GM19455 (cell line): Measurements from ENCODE around the gene DGLUCY.
"Not testable (repeated sequence)": the region's sequence is repeated elsewhere in the genome, so short reads cannot be mapped to it uniquely, and the experiment has no call there.

Source experiments
- ATAC-seq: cut with Tn5 transposase; IDR thresholded peaks from one replicate; pipeline ENCODE4 v1.9.1; 2021; ENCODE audit not compliant: unreplicated experiment

DGLUCY gene

DNA sequence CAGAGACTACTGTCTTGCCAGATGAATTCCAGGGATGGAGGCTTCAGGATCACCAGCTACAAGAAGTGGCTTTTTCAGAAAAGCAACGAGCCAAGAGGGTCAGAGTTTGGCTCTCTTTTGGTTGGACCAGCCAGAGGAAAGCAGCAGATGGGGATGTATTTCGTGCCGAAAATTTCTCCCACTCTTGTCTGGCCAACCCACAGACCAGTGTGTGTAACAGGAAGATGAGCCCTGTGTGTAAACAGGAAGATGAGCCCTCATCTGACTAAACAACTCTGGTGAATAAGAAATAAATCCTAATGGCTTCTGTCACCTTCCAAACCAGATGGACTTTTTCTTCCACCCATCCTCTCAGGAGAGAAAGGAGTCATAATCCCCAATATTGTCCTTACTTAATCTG lies 117.6 kb downstream of the DGLUCY start:
- no peak for ATAC-seq

DNA sequence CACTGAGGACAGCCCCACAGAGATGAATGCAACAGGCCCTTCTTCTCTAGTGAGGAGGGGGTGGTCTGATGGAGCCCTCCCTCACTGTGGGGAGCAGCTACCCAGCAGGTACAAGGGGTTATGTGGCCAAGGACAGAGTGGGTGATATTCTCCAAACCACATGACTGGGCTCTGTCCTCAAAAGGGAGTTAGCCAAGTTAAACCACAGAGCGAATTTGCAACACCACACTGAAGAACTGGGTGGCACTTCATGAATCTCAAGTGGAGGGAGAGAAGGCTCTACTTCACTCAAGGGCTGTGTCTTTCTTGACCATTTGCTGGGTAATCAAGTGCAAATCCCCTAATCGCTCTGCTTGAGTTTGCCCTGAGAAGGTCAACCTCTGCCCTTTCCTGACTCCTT lies 118.2 kb downstream of the DGLUCY start:
- no peak for ATAC-seq

DNA sequence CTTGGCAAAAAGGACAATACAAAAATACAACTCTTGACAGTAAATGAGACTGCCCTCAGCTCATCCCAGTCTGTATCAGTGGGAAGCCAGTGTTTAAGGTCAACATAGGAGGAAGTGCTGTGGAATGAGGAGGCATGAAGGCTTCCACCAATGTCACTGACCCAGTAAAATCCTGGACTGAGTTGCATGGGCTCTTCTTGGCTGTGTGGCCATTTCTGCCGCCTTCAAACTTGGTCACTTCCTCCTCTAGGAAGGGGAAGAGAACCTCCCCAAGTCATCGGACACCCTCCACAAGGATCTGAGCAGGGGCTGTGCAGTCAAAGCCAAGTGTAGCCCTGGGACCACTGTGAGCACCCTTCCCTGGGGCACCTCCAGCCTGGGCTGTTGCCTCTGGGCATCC lies 118.7 kb downstream of the DGLUCY start:
- no peak for ATAC-seq

DNA sequence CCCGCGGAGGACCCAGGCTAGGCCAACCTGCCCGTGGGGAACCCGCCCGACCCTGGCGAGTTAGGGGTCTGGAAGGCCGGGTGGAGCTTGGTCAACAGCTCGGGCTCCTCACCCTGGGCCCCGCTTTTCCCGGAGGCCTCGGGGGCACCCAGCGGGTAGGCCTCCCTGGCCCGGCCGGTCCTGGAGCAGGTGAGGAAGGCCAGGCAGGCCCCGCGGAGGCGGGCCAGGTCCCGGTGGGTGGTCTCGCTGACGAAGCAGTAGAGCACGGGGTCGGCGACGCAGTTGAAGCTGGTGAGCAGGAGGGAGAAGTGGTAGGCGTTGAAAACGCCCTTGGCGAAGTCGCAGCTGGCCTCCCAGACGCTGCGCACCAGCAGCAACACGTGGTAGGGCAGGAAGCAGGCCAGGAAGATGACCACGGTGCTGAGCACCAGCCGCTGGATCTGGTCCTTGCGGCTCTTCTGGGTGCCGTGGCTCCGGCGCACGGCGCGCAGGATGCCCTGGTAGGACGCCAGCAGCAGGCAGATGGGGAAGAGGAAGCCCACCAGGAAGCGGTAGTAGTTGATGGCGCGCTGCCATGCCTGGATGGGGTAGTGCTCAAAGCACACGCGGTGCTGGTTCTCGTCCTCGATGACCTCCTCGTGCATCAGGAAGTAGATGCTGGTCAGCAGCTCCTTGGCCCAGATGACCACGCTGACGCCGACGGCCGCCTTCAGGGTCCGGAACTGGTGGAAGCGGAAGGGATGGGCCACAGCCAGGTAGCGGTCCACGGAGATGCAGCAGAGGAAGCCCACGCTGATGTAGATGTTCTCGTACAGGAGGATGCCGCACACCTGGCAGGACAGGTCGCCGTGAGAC lies 120.3 kb downstream of the DGLUCY start:
- no peak for ATAC-seq

DNA sequence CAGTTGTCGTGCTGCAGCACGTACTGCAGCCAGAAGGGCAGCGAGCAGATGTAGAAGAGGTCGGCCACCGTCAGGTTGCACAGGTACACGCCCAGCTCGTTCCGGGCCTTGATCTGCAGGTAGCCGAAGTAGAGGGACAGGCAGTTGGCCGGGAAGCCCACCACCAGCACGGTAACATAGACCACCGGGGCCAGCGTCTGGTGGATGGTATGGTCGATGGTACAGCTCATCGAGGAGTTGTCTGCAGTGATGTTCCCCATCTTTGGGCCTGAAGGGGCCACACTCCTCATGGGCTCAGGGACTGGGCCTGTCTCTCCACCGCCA lies 120.9 kb downstream of the DGLUCY start:
- no peak for ATAC-seq

DNA sequence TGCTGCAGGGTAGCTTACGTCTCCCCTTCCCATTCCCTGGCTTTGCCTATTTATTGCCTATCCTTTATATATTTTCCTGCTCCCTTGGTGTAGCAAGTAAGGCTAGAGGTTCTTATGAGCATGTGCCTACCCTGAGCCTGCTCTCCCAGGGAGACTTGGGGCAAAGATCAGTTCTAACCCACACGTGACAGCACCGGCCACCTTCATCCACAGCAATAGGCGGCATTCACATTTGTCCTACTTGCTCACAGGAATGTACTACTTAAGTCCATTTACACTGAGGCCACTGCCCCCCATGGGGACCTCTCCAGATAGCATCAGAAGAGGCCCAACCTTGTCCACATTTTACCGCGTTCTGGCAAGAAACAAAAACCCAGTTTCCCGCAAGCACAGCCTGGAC lies 122.0 kb downstream of the DGLUCY start:
- ATAC-seq: no peak

DNA sequence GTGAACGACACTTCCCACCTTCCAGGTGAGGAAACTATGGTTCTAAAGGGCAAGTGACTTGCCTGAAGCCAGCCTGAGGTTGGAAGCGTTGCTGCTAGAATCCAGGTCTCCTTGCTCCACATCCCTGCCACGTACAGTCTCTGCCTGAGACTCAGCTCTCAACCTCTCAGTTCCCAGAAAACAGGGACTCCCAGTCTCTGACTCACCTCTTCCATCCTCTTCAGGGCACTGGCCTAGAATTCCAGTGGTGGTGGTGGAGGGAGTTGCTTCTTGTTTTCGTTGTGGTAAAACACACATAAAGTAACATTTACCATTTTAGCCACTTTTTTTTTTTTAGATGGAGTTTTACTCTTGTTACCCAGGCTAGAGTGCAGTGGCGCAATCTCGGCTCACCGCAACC lies 123.3 kb downstream of the DGLUCY start:
- ATAC-seq: no peak

DNA sequence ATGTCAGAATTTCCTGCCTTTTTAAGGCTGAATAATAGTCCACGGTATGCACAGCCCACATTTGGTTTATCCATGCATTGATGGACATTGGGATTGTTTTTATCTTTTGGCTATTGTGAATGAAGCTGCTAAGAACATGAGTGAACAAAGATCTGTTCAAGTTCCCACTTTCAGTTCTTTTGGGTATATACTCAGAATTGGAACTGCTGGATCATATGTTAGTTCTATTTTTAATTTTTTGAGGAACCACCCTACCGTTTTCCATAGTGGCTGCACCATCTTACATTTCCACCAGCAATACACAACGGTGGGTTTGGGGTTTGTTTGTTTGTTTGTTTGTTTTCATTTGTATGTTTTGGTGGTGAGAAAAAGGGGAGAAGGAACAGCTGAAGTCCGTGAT lies 124.2 kb downstream of the DGLUCY start:
- no peak for ATAC-seq

DNA sequence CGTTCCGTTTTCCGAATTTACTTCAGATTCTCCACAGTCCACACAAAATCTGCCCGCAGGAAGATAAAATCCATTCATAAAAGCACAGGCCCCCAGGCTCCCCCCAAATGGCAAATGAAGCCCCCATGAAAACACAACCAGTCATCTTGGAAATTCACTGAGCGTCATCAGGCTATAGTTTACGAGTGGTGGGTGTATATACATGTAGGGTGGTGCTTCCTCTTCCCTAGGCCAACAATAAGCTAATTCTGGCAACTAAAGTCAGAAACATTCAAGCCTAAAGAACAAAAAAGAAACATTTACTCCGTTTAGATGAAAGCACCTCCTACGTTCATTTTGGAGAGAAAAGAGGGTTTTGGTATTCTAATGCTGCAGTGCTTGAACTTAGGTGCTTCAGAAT lies 124.8 kb downstream of the DGLUCY start:
- ATAC-seq: no peak

DNA sequence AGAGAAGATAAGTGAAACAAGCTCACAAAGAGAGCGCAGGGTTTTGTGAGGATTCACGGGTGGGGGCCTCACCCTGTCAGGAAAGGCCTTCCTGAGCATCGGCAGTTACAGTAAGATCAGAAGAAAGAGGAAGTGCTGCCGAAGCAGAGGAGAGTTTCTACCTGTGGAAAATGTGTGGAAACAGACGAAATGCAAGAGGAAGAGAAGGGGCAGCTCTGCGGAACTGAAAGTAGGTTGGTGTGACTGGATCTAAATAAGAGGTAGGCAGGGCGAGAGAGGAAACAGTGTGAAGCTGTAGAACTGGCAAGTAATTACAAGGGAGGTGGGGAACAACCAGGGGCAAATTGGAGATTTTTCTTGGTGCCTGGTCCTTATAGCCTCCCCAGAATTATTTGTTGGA lies 128.0 kb downstream of the DGLUCY start:
- ATAC-seq: peak; percentile 57

DNA sequence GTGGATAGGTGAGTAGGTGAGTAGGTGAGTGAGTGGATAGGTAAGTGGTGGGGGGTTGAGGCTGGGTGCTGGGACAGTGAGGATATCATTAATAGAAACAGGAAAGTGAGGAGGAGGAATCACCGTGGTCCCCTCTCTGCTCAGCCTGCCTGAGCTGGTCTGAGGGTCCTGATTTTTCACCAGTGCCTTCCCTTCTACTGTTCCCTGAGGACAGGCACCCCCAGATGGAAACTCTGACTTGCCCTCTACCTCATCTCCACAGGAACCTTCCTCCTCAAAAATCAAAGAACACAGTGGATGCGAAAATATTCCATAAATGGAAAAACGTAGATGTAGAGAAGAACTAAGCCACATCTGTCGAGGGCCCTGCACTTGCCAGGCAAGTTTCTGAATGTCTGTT lies 128.8 kb downstream of the DGLUCY start:
- no peak for ATAC-seq

DNA sequence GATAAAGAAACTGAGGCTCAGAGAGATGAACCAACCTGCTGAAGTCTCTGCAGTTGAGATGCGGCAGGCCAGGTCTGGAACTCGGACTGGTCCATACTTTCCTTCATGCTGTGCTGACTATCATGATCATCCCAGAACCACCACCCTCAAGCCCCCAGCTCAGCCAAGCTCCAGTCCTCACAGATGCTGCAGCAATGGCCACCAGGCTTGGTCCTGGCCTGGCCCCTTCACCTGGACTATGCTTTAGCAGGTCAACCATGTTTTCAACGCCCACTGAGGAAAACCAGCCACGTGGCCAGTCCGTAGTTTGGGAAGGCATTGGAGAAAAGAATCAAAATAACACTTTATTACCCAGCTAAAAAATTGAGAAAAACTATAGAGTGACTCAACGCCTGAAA lies 129.2 kb downstream of the DGLUCY start:
- no peak for ATAC-seq

DNA sequence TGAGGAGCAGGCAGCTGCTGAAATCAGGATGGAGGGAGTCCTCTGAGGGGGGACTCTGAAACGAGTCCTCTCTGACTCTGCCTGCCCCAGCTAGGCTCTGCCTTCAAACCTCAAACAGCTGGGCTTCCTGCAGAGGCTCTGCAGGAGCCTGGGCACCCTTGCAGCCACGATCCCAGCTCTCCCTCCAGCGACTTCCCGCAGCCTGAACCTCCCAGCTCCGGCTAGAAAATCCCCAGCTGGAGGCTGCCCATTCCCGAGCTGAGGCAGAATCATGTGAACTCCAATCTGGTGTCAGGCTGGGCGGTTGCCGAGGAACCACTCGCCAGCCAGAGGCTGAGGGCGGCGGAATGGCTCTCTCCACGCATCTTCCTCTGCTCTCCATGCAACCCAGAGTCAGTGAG lies 130.6 kb downstream of the DGLUCY start, which contains the start of gene GPR68:
Gene GPR68 (minus strand): TSS at position 204 of the 401 bp plus-strand sequence. CDS start 9,654 bp downstream, outside the sequence.
- no peak for ATAC-seq

DNA sequence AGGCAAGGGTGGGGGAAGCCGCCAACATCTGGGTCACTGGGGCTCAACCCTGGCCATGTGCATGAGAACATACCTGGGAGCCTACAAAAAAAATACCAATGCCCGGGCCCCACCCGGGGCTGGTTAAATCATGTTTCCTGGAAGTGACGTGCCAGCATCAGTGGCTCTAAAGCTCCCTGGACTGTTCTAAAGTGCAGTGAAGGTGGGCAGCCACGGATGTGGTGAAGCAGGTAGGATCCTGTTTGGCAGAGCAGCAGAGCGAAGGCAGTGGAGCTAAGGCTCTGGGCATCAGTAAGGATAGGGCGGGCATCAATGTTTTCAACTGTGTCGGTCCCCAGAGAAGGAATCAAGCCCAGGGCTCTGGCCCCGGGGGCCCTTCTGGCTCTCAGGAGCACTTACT lies 131.2 kb downstream of the DGLUCY start:
- no peak for ATAC-seq

DNA sequence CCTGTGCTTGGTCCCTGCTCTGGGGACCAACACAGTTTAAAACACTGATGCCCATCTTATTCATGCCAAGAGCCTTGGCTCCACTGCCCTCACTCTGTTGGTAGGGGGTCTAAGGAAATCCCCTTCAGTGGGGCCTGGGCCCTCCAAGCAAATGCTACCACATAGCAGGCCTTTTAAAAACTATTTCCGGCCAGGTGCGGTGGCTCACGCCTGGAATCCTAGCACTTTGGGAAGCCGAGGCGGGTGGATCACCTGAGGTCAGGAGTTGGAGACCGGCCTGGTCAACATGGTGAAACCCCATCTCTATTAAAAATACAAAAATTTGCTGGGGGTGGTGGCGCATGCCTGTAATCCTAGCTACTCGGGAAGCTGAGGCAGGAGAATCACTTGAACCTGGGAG lies 131.7 kb downstream of the DGLUCY start:
- ATAC-seq: not testable (repeated sequence)

DNA sequence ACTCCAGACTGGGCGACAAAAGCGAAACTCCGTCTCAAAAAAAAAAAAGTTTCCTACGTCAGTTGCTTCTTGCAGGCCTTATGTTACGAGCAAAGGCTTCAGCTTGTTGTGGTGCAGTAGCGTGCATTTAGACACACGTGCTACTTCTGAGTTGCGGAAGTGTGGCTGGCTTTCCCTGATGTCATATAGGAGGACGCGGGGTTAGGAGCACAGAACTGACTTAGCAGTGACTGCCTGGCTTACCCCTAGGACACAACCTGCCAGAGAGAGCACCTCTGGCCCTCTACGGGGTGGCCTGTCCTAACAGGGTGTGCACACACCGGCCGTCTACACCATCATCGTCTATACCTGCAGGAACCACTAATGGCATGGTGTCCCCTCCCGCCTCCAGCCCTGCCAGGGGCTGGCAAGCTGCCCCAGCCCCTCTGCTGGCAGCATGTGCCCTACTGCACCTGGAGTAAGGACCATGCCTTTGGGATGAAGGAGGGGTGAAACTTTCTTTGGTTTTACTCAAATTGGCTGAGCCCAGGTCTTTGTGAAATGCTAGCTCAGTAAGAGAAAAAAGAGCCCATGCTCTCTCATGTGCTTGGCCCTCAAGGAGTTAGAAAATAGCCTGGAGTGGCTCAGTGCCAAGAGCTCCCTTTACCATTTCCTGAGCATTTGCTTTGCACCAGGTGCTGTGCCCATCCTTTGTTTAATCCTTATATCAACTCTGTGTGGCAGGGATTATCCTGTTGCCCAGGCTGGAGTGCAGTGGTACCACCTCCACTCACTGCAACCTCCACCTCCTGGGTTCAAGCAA lies 132.4 kb downstream of the DGLUCY start:
- ATAC-seq: no peak

DNA sequence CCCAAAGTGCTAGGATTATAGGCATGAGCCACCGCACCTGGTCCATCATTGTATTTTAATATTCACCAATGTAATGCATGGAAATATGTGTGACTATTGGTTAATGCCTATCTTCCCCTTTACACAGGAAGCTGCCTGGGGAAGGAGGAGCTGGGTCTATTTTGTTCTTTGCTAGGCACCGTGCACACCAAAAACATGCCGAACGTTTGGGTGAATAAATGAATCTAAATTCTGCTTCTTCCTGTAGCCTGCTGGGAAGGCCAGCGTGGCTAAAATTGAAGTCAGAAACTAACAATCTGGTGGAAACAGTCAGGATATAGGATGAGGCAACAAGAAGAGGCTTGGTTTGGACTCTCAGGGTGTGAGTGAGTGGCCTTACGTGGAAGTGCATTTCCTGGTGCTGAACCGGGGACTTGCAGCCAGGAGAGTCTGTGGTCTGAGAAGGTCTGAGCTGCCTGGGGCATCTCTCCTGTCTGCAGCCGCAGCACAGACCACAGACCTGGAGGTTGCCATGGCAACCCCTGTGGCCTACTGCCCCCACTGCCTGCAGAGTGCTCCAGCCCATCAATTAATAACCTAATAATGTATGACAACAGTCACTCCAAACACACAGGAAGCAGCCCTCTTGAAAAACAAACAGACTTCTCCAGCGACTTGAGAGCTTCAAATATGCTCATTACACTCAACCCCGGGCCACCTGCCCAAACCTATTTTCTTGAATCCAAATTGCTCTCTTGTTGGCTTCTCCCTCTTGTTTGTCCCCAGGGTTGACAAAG lies 136.2 kb downstream of the DGLUCY start:
- ATAC-seq: peak; percentile 75

DNA sequence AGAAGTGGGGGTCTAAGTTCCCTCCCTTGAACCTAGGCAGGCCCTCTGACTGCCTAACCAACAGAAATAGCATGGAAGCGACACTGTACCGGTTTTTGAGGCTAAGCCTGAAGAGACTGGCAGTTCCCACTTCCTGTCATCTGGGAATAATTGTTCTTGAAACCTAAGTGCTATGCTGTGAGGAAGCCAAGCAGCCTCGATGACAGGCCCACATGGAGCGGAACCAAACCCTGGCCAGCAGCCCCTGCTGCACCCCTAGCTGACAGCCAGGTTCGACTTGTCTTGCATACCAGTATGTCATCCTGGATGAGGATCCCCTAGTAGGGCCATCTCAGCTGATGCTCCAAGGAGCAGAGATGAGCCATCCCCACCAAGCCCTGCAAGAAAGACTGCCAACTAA lies 137.0 kb downstream of the DGLUCY start:
- no peak for ATAC-seq

DNA sequence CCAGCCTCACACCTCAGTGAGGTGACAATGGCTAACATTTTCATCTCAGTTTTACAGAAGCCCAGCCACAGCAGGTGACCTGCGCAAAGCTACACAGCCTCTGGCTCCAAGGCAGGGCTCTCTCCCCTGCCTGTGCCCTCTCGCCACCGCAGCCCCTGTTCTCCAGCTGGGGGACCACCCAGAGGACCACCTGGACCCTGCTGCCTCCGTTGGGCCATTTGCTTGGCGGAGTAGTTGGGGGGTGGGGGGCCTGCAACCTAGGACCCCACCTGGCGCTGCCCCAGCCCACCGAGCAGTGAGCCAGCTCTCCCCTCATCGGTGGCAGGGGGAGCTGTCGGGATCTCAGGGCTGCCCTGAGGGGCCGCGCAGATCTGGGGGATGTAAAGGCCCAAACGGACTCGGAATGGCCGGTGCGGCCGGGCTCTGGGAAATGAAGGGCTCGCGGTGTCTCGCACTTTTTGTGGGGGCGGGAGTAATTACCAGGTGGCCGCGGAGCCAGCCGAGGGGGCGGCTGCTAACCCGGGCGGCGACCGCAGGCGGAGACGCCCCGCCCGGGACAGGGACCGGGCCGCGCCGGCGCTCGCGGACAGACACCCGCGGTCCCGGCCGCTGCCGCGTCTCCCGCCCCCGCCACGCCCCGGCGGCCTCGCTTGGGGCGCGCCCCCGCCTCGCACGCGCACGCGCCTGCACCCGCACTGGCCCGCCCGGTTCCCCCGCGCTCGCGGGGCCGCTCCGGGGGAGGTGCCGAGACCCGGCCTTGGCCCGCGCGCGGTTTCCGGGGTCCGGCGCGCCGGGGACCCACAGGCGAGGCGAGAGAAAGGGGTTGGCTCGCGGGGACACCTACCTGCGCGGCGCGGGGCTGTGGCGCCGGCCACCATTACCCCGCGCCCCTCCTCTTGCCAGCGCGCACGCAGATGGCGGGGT lies 139.3 kb downstream of the DGLUCY start:
- ATAC-seq: no peak

DNA sequence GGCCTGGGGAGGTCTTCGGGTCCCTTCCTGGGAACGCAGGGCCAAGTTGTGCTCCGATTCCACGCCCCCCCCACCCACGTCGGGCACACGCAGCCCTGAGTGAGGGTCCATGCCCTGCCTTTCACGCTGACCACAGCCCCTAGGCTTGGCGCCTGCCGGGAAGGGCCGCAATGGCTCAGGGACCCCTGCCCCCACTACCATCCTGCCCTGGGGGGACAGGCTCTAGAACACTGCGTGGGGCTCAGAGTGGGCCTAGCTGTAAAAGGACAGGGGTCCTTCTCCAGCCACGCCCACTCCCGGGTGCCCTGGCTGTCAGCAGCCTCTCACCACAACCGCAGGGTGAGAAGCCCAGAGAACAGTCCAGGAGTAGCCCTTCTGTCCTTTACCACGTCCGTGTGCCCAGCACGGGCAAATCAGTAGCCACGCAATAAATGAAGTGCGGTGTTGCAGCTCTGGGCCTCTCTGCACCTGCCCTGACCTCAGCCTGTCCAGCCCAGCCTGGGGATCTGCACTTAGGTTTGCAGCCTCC lies 140.0 kb downstream of the DGLUCY start:
- ATAC-seq: no peak
